ENCODE data around the gene CENPK.

The CENPK gene

GRCh38 chr5:65482296-65482735 is 80.7 kb downstream of the CENPK start:
- no peak for DNase-seq (ENCODE audit: low read depth, low spot score)
- Histone ChIP-seq H3K9ac (ENCODE audit: insufficient read length, low read depth) (no peak overlapping the region), H3K27me3 (ENCODE audit: insufficient read depth, insufficient read length) (peaks cover 6% of the 10 kb centered on the region)

GRCh38 chr5:65481635-65482295 is 81.2 kb downstream of the CENPK start, which contains the start of gene ADAMTS6:
Gene ADAMTS6 (minus strand): TSS chr5:65481920. CDS start chr5:65473673, 8,247 bp downstream.
- TF ChIP-seq ZNF274 (IDR thresholded peaks at IDR 0.05; ENCODE audit: low read depth, low read length) (no peak), SUZ12 (IDR thresholded peaks at IDR 0.05; ENCODE audit: extremely low read depth, insufficient read depth, insufficient read length) (no peak), YY1 (IDR thresholded peaks at IDR 0.05; ENCODE audit: insufficient read depth, insufficient read length) (no peak)
- no peaks in the 10 kb centered on the region for H3K4me1 ChIP-seq (ENCODE audit: insufficient read depth, insufficient read length)
- no peaks in the 10 kb centered on the region; the same call in 1 of the 2 replicates for H3K9me3 ChIP-seq (ENCODE audit: insufficient read depth, low read length)

More at GRCh38 chr5:65482296-65482735, 80.7 kb downstream of the CENPK start:
- Histone ChIP-seq H3K36me3 (ENCODE audit: insufficient read depth, insufficient read length, low read length) (peaks cover 2% of the 10 kb centered on the region), H3K4me3 (ENCODE audit: insufficient read length, low read depth) (peak overlapping the region; percentile 40), H3K4me1 (ENCODE audit: insufficient read depth, insufficient read length) (no peaks in the 10 kb centered on the region), H3K9me3 (ENCODE audit: insufficient read depth, low read length) (no peaks in the 10 kb centered on the region; the same call in 1 of the 2 replicates)
- no peak for TF ChIP-seq SUZ12 (IDR thresholded peaks at IDR 0.05; ENCODE audit: extremely low read depth, insufficient read depth, insufficient read length)
- TF ChIP-seq YY1 (IDR thresholded peaks at IDR 0.05; ENCODE audit: insufficient read depth, insufficient read length) = no peak
- TF ChIP-seq ZNF274 (IDR thresholded peaks at IDR 0.05; ENCODE audit: low read depth, low read length) = no peak

GRCh38 chr5:65481171-65481581 is 81.8 kb downstream of the CENPK start:
- DNase-seq (ENCODE audit: low read depth, low spot score) = no peak
- Histone ChIP-seq H3K9me3 (ENCODE audit: insufficient read depth, low read length) (no peaks in the 10 kb centered on the region; the same call in 1 of the 2 replicates), H3K9ac (ENCODE audit: insufficient read length, low read depth) (no peak overlapping the region), H3K36me3 (ENCODE audit: insufficient read depth, insufficient read length, low read length) (no peaks in the 10 kb centered on the region), H3K4me1 (ENCODE audit: insufficient read depth, insufficient read length) (no peaks in the 10 kb centered on the region), H3K4me3 (ENCODE audit: insufficient read length, low read depth) (no peak overlapping the region), H3K27me3 (ENCODE audit: insufficient read depth, insufficient read length) (peaks cover 6% of the 10 kb centered on the region)
- TF ChIP-seq ZNF274 (IDR thresholded peaks at IDR 0.05; ENCODE audit: low read depth, low read length) (no peak), SUZ12 (IDR thresholded peaks at IDR 0.05; ENCODE audit: extremely low read depth, insufficient read depth, insufficient read length) (no peak), YY1 (IDR thresholded peaks at IDR 0.05; ENCODE audit: insufficient read depth, insufficient read length) (no peak)

More at GRCh38 chr5:65481635-65482295, 81.2 kb downstream of the CENPK start, which contains the start of gene ADAMTS6:
- Histone ChIP-seq H3K36me3 (ENCODE audit: insufficient read depth, insufficient read length, low read length) (no peaks in the 10 kb centered on the region), H3K27me3 (ENCODE audit: insufficient read depth, insufficient read length) (peaks cover 6% of the 10 kb centered on the region), H3K9ac (ENCODE audit: insufficient read length, low read depth) (peak within 1 kb of the TSS; percentile 61), H3K4me3 (ENCODE audit: insufficient read length, low read depth) (peak within 1 kb of the TSS; percentile 40)
- peak; percentile 44 for DNase-seq (ENCODE audit: low read depth, low spot score)

- H3K4me3 ChIP-seq (ENCODE audit: insufficient read length, low read depth) = peak overlapping the region; percentile 2
- DNase-seq (ENCODE audit: low read depth, low spot score) = no peak
- H3K36me3 ChIP-seq (ENCODE audit: insufficient read depth, insufficient read length, low read length) = no peaks in the 10 kb centered on the region
- peak overlapping the region; percentile 17 for H3K9ac ChIP-seq (ENCODE audit: insufficient read length, low read depth)
- H3K27me3 ChIP-seq (ENCODE audit: insufficient read depth, insufficient read length) = peaks cover 6% of the 10 kb centered on the region
- H3K4me1 ChIP-seq (ENCODE audit: insufficient read depth, insufficient read length) = no peaks in the 10 kb centered on the region
- no peak for TF ChIP-seq SUZ12 (IDR thresholded peaks at IDR 0.05; ENCODE audit: extremely low read depth, insufficient read depth, insufficient read length)
- TF ChIP-seq ZNF274 (IDR thresholded peaks at IDR 0.05; ENCODE audit: low read depth, low read length) = no peak
- no peak for TF ChIP-seq YY1 (IDR thresholded peaks at IDR 0.05; ENCODE audit: insufficient read depth, insufficient read length)
- no peaks in the 10 kb centered on the region; the same call in 1 of the 2 replicates for H3K9me3 ChIP-seq (ENCODE audit: insufficient read depth, low read length)
Observed at GRCh38 chr5:65480306-65480865, 82.6 kb downstream of the CENPK start.

- Histone ChIP-seq H3K9me3 (ENCODE audit: insufficient read depth, low read length) (no peaks in the 10 kb centered on the region), H3K9ac (ENCODE audit: insufficient read length, low read depth) (no peak overlapping the region), H3K4me3 (ENCODE audit: insufficient read length, low read depth) (no peak overlapping the region), H3K4me1 (ENCODE audit: insufficient read depth, insufficient read length) (no peaks in the 10 kb centered on the region), H3K27me3 (ENCODE audit: insufficient read depth, insufficient read length) (peaks cover 6% of the 10 kb centered on the region), H3K36me3 (ENCODE audit: insufficient read depth, insufficient read length, low read length) (no peaks in the 10 kb centered on the region)
- no peak for DNase-seq (ENCODE audit: low read depth, low spot score)
- no peak for TF ChIP-seq ZNF274 (IDR thresholded peaks at IDR 0.05; ENCODE audit: low read depth, low read length)
- TF ChIP-seq YY1 (IDR thresholded peaks at IDR 0.05; ENCODE audit: insufficient read depth, insufficient read length) = no peak
- TF ChIP-seq SUZ12 (IDR thresholded peaks at IDR 0.05; ENCODE audit: extremely low read depth, insufficient read depth, insufficient read length) = no peak
Observed at GRCh38 chr5:65479527-65479926, 83.4 kb downstream of the CENPK start.

GRCh38 chr5:65478336-65478735 is 84.6 kb downstream of the CENPK start:
- Histone ChIP-seq H3K36me3 (ENCODE audit: insufficient read depth, insufficient read length, low read length) (no peaks in the 10 kb centered on the region), H3K9me3 (ENCODE audit: insufficient read depth, low read length) (no peaks in the 10 kb centered on the region), H3K27me3 (ENCODE audit: insufficient read depth, insufficient read length) (peaks cover 6% of the 10 kb centered on the region), H3K4me3 (ENCODE audit: insufficient read length, low read depth) (no peak overlapping the region), H3K9ac (ENCODE audit: insufficient read length, low read depth) (no peak overlapping the region), H3K4me1 (ENCODE audit: insufficient read depth, insufficient read length) (no peaks in the 10 kb centered on the region)
- no peak for TF ChIP-seq SUZ12 (IDR thresholded peaks at IDR 0.05; ENCODE audit: extremely low read depth, insufficient read depth, insufficient read length)
- no peak for TF ChIP-seq YY1 (IDR thresholded peaks at IDR 0.05; ENCODE audit: insufficient read depth, insufficient read length)
- TF ChIP-seq ZNF274 (IDR thresholded peaks at IDR 0.05; ENCODE audit: low read depth, low read length) = no peak
- no peak for DNase-seq (ENCODE audit: low read depth, low spot score)

- Histone ChIP-seq H3K9me3 (ENCODE audit: insufficient read depth, low read length) (no peaks in the 10 kb centered on the region), H3K9ac (ENCODE audit: insufficient read length, low read depth) (no peak overlapping the region), H3K4me3 (ENCODE audit: insufficient read length, low read depth) (no peak overlapping the region), H3K36me3 (ENCODE audit: insufficient read depth, insufficient read length, low read length) (no peaks in the 10 kb centered on the region), H3K27me3 (ENCODE audit: insufficient read depth, insufficient read length) (peaks cover 6% of the 10 kb centered on the region), H3K4me1 (ENCODE audit: insufficient read depth, insufficient read length) (no peaks in the 10 kb centered on the region)
- TF ChIP-seq YY1 (IDR thresholded peaks at IDR 0.05; ENCODE audit: insufficient read depth, insufficient read length) (no peak), SUZ12 (IDR thresholded peaks at IDR 0.05; ENCODE audit: extremely low read depth, insufficient read depth, insufficient read length) (no peak), ZNF274 (IDR thresholded peaks at IDR 0.05; ENCODE audit: low read depth, low read length) (no peak)
- no peak for DNase-seq (ENCODE audit: low read depth, low spot score)
Observed at GRCh38 chr5:65475895-65476294, 87.1 kb downstream of the CENPK start.

Data from NT2/D1 (cell line).